Measurements from ENCODE around the gene PODXL2.
"Not testable (repeated sequence)": the region's sequence is repeated elsewhere in the genome, so short reads cannot be mapped to it uniquely, and the experiment has no call there.

The PODXL2 gene

DNA sequence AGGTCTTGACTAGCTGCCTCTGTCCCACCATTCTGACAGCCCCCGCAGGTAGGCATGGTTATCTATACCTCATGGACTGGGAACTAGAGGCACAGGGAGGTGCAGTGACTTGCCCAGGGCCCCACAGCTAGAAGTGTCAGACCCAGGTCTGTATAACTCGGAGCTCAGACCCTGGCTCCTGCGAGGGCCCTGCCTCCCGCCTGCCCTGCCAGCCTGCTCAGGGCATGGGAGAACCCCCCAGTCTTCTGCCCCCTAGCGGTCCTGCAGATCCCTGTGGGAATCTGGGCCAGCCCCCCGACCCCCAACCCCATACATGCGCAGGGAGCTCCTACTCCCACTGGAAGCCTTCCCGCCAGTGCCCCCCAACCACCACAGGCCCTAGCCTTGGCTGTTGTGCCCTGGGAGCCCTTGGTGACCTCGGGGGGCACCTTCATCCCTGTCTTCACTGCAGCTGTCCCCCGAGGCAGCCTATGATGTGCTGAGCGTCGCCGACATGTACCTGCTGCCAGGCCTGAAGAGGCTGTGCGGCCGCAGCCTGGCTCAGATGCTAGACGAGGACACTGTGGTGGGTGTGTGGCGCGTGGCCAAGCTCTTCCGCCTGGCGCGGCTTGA is 50.7 kb downstream of the PODXL2 start:
- Histone ChIP-seq H3K4me1 (ENCODE audit: control insufficient read depth, insufficient read depth, low read length, poor library complexity, severe bottlenecking) (no peaks in the 10 kb centered on the region), H3K36me3 (ENCODE audit: control insufficient read depth, insufficient read depth, low read length) (peaks cover 14% of the 10 kb centered on the region), H3K27ac (ENCODE audit: insufficient read depth, low read length, poor library complexity, severe bottlenecking) (no peak overlapping the region), H3K4me3 (ENCODE audit: insufficient read depth, low read depth, low read length, poor library complexity, severe bottlenecking) (no peak overlapping the region), H3K9me3 (ENCODE audit: control insufficient read depth, low read length) (no peaks in the 10 kb centered on the region), H3K27me3 (replicated peaks; ENCODE audit: control insufficient read depth, insufficient read depth, low read length, poor library complexity, severe bottlenecking) (no peaks in the 10 kb centered on the region)
- no peak for DNase-seq

DNA sequence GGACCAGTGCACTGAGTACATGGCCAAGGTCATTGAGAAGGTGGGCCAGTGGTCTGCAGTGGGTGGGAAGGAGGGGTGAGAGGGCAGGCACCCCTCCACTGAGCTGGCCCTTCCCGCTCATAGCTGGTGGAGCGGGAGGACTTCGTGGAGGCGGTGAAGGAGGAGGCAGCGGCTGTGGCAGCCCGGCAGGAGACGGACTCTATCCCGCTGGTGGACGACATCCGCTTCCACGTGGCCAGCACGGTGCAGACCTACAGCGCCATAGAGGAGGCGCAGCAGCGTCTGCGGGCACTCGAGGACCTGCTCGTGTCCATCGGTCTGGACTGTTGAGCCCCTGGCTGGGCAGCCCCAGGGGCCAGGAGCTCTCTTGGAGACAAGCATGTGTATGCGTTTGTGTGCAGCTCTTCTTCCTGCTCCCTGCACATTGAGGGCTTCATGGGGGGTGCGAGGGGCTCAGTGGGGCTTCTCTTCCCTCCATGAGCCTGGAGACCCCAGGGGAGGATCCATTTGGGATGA is 51.2 kb downstream of the PODXL2 start:
- Histone ChIP-seq H3K4me3 (ENCODE audit: insufficient read depth, low read depth, low read length, poor library complexity, severe bottlenecking) (no peak overlapping the region), H3K27ac (ENCODE audit: insufficient read depth, low read length, poor library complexity, severe bottlenecking) (no peak overlapping the region), H3K4me1 (ENCODE audit: control insufficient read depth, insufficient read depth, low read length, poor library complexity, severe bottlenecking) (no peaks in the 10 kb centered on the region), H3K36me3 (ENCODE audit: control insufficient read depth, insufficient read depth, low read length) (peaks cover 14% of the 10 kb centered on the region), H3K27me3 (replicated peaks; ENCODE audit: control insufficient read depth, insufficient read depth, low read length, poor library complexity, severe bottlenecking) (no peaks in the 10 kb centered on the region), H3K9me3 (ENCODE audit: control insufficient read depth, low read length) (no peaks in the 10 kb centered on the region)
- no peak for DNase-seq

DNA sequence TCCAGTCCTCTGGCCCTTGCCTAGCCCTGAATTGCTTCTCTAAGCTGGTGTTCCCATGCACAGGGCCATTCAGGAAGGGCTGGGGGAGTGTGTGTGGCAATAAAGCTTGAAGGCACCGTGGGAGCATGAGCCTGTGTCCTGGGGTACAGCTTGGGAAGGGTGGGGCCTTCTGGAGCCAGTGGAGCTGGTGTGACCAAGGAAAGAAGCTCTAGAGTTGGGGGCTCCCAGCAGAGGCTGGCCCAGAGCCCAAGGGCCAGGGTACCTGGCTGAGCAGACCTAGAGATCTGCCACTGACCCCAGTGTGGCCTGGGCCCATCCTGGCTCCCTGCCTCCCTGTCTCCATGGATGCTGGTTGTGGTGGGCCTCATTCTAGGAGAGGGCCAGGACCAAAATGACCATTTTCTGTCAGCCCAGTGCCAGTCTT is 51.8 kb downstream of the PODXL2 start:
- Histone ChIP-seq H3K4me1 (ENCODE audit: control insufficient read depth, insufficient read depth, low read length, poor library complexity, severe bottlenecking) (no peaks in the 10 kb centered on the region), H3K36me3 (ENCODE audit: control insufficient read depth, insufficient read depth, low read length) (peaks cover 14% of the 10 kb centered on the region), H3K9me3 (ENCODE audit: control insufficient read depth, low read length) (no peaks in the 10 kb centered on the region), H3K27ac (ENCODE audit: insufficient read depth, low read length, poor library complexity, severe bottlenecking) (no peak overlapping the region), H3K4me3 (ENCODE audit: insufficient read depth, low read depth, low read length, poor library complexity, severe bottlenecking) (no peak overlapping the region), H3K27me3 (replicated peaks; ENCODE audit: control insufficient read depth, insufficient read depth, low read length, poor library complexity, severe bottlenecking) (no peaks in the 10 kb centered on the region)
- DNase-seq: no peak

DNA sequence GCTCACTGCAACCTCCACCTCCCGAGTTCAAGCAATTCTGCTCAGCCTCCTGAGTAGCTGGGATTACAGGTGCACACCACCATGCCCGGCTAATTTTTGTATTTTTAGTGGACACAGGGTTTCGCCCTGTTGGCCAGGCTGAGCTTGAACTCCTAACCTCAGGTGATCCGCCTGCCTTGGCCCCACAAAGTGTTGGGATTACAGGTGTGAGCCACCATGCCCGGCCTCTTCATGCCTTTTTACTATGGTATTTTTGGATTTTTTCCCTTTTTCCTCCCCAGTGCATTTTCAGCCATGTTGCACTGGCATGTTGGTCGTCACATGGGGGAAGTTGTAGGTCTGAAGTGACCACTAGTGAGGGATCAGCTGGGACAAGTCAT is 53.2 kb downstream of the PODXL2 start:
- H3K36me3 ChIP-seq (ENCODE audit: control insufficient read depth, insufficient read depth, low read length): peaks cover 14% of the 10 kb centered on the region
- DNase-seq; H3K9me3 ChIP-seq (ENCODE audit: control insufficient read depth, low read length); H3K4me3 ChIP-seq (ENCODE audit: insufficient read depth, low read depth, low read length, poor library complexity, severe bottlenecking); H3K27ac ChIP-seq (ENCODE audit: insufficient read depth, low read length, poor library complexity, severe bottlenecking); H3K4me1 ChIP-seq (ENCODE audit: control insufficient read depth, insufficient read depth, low read length, poor library complexity, severe bottlenecking); H3K27me3 ChIP-seq (replicated peaks; ENCODE audit: control insufficient read depth, insufficient read depth, low read length, poor library complexity, severe bottlenecking): not testable (repeated sequence)

DNA sequence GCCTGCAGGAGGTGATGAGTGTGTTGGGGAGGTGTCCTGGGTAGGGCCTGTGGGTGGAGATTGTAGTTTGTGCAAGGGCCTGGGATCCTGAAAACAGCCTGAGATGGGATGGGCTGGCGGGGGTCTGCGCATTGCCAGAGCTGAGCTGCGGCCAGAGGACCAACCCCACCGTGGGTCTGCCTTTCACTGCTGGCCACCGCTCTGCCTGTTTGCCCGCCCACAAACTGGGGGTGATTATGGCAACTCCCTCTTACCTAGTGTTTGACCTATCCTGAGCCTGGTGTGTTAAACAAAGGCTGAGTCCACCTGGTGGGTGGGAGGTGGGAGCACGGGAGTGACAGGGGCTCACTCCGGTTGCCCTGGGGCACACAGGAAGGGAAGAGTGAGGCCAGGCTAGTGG is 53.6 kb downstream of the PODXL2 start:
- Histone ChIP-seq H3K4me3 (ENCODE audit: insufficient read depth, low read depth, low read length, poor library complexity, severe bottlenecking) (no peak overlapping the region), H3K27me3 (replicated peaks; ENCODE audit: control insufficient read depth, insufficient read depth, low read length, poor library complexity, severe bottlenecking) (no peaks in the 10 kb centered on the region), H3K9me3 (ENCODE audit: control insufficient read depth, low read length) (no peaks in the 10 kb centered on the region), H3K4me1 (ENCODE audit: control insufficient read depth, insufficient read depth, low read length, poor library complexity, severe bottlenecking) (no peaks in the 10 kb centered on the region), H3K27ac (ENCODE audit: insufficient read depth, low read length, poor library complexity, severe bottlenecking) (no peak overlapping the region), H3K36me3 (ENCODE audit: control insufficient read depth, insufficient read depth, low read length) (peaks cover 11% of the 10 kb centered on the region)
- DNase-seq: no peak

DNA sequence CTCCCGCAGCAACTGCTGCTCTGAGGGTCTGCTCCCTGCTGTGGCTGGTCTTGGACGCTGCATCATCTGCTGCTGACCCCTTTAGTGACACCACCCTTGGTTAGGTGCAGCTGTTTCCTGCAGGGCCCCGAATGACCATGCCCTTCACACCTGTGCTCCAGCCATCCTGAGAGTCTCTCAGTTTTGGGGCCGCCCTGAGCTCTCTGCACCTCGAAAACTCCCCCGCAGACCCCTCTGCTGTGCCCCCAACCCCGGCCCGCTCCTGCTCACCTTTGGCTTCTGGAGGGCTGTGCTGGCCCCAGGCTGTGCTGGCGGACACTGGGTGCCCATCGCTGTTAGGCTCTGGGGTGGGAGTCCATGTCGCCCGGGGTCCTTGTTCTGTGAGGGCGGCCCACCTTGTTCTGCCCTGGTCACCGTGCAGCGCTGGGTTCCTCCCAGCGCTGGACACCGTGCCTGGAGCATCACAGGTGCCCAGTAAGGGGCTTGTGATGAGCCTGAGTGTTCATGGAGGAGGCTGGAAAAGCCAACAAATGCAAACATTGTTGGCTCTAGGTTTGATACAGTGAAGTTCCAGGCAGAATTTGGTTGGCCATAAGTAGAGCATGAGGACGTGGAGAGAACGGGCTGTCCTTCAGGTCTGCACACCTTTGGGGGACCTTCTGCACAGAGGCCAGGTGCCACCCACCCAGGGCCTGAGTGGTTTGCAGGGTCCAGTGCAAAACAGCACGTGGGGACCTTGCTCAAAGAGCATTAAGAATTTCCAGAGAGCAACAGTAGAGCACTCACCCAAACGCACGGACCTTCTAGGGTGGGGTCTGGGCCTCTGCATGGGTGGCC is 56.1 kb downstream of the PODXL2 start:
- DNase-seq: no peak
- H3K36me3 ChIP-seq (ENCODE audit: control insufficient read depth, insufficient read depth, low read length): no peaks in the 10 kb centered on the region
- no peaks in the 10 kb centered on the region for H3K27me3 ChIP-seq (replicated peaks; ENCODE audit: control insufficient read depth, insufficient read depth, low read length, poor library complexity, severe bottlenecking)
- no peak overlapping the region for H3K4me3 ChIP-seq (ENCODE audit: insufficient read depth, low read depth, low read length, poor library complexity, severe bottlenecking)
- no peaks in the 10 kb centered on the region for H3K4me1 ChIP-seq (ENCODE audit: control insufficient read depth, insufficient read depth, low read length, poor library complexity, severe bottlenecking)
- no peak overlapping the region for H3K27ac ChIP-seq (ENCODE audit: insufficient read depth, low read length, poor library complexity, severe bottlenecking)
- no peaks in the 10 kb centered on the region for H3K9me3 ChIP-seq (ENCODE audit: control insufficient read depth, low read length)

DNA sequence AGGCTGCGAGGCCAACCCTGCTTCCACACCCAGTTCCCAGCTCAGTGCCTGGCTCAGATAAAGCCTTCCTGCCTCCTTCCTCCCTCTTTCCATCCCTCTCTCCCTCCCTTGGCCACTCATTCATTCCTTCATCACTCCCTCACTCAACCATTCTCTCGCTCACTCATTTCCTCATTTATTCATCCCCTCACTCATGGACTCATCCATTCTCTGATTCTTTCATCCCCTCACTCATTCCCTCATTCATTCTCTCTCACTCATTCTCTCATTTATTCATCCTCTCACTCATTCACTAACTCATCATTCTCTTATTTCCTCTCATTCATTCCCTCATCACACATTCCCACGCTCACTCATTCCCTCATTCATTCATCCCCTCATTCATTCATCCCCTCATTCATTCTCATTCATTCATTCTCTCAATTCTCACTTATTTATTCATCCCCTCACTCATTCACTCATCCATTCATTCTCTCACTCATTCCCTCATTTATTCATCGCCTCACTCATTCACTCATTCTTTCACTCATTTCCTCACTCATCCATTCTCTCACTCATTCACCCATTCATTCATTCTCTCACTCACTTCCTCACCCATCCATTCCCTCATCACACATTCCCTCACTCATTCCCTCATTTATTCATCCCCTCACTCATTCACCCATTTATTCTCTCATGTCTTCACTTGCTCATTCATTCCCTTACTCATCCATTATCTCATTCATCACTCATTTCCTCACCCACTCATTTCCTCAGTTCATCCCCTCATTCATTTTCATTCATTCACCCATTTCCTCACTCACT is 56.9 kb downstream of the PODXL2 start:
- Histone ChIP-seq H3K4me1 (ENCODE audit: control insufficient read depth, insufficient read depth, low read length, poor library complexity, severe bottlenecking) (no peaks in the 10 kb centered on the region), H3K27me3 (replicated peaks; ENCODE audit: control insufficient read depth, insufficient read depth, low read length, poor library complexity, severe bottlenecking) (no peaks in the 10 kb centered on the region), H3K9me3 (ENCODE audit: control insufficient read depth, low read length) (no peaks in the 10 kb centered on the region), H3K27ac (ENCODE audit: insufficient read depth, low read length, poor library complexity, severe bottlenecking) (no peak overlapping the region), H3K36me3 (ENCODE audit: control insufficient read depth, insufficient read depth, low read length) (no peaks in the 10 kb centered on the region), H3K4me3 (ENCODE audit: insufficient read depth, low read depth, low read length, poor library complexity, severe bottlenecking) (no peak overlapping the region)
- no peak for DNase-seq

DNA sequence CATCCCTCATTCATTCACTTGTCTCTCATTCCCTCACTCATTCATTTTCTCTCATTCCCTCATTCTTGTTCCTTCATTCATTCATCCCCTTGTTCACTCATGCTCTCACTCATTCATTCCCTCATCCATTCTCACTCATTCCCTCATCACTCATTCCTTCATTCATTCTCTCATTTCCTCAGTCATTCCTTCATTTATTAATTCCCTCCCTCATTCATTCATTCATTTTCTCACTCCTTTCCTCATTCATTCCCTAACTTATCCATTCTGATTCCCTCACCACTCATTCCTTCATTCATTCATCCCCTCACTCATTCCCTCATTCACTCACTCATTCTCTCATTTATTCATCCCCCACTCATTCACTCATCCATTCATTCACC is 57.5 kb downstream of the PODXL2 start:
- Histone ChIP-seq H3K4me1 (ENCODE audit: control insufficient read depth, insufficient read depth, low read length, poor library complexity, severe bottlenecking) (no peaks in the 10 kb centered on the region), H3K36me3 (ENCODE audit: control insufficient read depth, insufficient read depth, low read length) (no peaks in the 10 kb centered on the region), H3K9me3 (ENCODE audit: control insufficient read depth, low read length) (no peaks in the 10 kb centered on the region), H3K27me3 (replicated peaks; ENCODE audit: control insufficient read depth, insufficient read depth, low read length, poor library complexity, severe bottlenecking) (no peaks in the 10 kb centered on the region), H3K4me3 (ENCODE audit: insufficient read depth, low read depth, low read length, poor library complexity, severe bottlenecking) (no peak overlapping the region), H3K27ac (ENCODE audit: insufficient read depth, low read length, poor library complexity, severe bottlenecking) (no peak overlapping the region)
- DNase-seq: no peak

DNA sequence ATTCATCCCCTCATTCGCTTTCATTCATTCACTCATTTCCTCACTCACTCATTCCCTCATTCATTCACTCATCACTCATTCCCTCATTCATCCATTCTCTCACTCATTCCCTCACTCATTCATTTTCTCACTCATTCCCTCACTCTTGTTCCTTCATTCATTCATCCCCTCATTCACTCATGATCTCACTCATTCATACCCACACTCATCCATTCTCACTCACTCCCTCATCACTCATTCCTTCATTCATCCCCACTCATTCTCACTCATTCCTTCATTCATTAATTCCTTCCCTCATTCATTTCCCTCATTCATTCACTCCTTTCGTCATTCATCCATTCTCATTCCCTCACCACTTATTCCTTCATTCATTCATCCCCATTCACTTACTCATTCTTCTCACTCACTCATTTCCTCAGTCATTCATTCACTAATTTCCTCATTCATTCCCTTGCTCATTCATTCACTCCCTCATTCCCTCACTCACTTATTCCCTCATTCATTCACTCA is 58.3 kb downstream of the PODXL2 start:
- no peak for DNase-seq
- no peaks in the 10 kb centered on the region for H3K36me3 ChIP-seq (ENCODE audit: control insufficient read depth, insufficient read depth, low read length)
- H3K27ac ChIP-seq (ENCODE audit: insufficient read depth, low read length, poor library complexity, severe bottlenecking): no peak overlapping the region
- H3K4me3 ChIP-seq (ENCODE audit: insufficient read depth, low read depth, low read length, poor library complexity, severe bottlenecking): no peak overlapping the region
- H3K9me3 ChIP-seq (ENCODE audit: control insufficient read depth, low read length): no peaks in the 10 kb centered on the region
- no peaks in the 10 kb centered on the region for H3K27me3 ChIP-seq (replicated peaks; ENCODE audit: control insufficient read depth, insufficient read depth, low read length, poor library complexity, severe bottlenecking)
- no peaks in the 10 kb centered on the region for H3K4me1 ChIP-seq (ENCODE audit: control insufficient read depth, insufficient read depth, low read length, poor library complexity, severe bottlenecking)

Measured in effector memory CD4-positive, alpha-beta T cell (primary cell).